GM20000 (cell line): ENCODE measurements around the gene NAV3.

ENCODE experiments used
- DNase-seq: peaks from one replicate; pipeline ENCODE4 v3.0.0; 2012; ENCODE audit warnings: low spot score
- TF ChIP-seq, protein P1 (sequence below): IDR thresholded peaks from 2 replicates; pipeline ENCODE4 v1.5.1; 2012; ENCODE audit warnings: mild to moderate bottlenecking, control low read depth; ENCODE audit errors: extremely low read depth, missing control alignments

Gene NAV3

DNA sequence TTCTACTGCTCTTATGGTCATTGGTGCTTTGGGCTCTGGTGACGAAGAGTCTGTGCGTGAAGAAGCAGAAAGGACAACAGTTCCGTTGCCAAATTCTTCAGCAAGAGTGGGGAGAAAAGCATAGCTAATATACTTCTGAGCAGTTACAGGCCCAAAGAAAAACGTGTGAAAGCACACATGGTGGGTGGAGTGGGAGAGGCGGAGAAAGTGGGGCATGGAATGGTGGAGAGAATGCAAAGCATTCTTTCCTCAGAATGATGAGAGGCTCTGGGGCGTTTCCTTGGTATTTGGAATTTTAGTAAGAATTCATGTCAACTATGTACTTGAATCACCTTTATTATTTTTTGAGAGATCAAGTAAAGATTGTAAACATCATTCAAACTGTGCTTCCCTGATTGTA is 396.1 kb downstream of the NAV3 start:
- no peak for DNase-seq
- TF ChIP-seq, protein P1, sequence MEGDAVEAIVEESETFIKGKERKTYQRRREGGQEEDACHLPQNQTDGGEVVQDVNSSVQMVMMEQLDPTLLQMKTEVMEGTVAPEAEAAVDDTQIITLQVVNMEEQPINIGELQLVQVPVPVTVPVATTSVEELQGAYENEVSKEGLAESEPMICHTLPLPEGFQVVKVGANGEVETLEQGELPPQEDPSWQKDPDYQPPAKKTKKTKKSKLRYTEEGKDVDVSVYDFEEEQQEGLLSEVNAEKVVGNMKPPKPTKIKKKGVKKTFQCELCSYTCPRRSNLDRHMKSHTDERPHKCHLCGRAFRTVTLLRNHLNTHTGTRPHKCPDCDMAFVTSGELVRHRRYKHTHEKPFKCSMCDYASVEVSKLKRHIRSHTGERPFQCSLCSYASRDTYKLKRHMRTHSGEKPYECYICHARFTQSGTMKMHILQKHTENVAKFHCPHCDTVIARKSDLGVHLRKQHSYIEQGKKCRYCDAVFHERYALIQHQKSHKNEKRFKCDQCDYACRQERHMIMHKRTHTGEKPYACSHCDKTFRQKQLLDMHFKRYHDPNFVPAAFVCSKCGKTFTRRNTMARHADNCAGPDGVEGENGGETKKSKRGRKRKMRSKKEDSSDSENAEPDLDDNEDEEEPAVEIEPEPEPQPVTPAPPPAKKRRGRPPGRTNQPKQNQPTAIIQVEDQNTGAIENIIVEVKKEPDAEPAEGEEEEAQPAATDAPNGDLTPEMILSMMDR, result no peak

DNA sequence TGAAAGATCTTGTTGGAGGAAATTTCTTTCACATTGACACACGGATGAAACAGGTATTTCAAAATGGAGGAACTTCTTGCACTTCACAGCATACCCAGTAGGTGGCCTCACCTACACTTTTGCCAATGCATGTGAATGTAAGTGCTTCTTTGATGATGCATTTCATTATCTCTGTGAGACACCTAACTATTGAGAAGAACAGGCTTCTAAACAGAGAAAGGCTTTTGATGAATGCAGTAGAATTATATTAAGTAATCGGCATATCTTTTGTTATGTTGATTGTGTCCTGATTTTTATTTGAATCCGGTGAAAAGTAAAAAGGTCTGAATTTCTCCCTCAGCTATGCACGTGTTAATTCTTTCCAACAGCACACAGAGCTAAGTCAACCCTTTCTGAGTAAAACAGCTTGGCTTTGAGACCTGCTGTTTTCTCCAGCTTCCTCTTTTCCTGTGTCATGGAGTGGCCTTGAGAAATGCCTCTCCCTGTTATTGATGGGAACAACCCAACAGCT is 399.0 kb downstream of the NAV3 start:
- peak; percentile 44 for DNase-seq
- TF ChIP-seq, protein P1, result peak; percentile 23

DNA sequence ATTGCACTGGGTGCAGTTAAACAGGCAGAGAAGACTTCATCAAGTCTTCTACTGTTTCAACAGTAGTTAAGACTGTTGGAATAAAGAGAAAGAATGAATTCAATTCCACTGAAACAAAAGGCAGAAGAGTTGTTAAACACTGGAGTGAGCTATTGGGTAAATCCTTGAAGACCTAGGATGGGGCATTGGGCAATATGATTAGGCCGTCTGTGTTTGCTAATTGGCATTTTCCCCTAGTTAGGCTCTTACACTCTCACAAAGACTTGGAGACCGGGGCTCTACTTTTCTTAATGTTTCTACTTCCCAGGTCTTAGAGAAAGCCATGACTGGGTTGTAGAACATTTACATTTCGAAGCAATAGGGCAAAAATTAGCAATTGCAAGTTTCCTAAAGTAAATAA is 402.1 kb downstream of the NAV3 start:
- TF ChIP-seq, protein P1, result no peak
- no peak for DNase-seq

DNA sequence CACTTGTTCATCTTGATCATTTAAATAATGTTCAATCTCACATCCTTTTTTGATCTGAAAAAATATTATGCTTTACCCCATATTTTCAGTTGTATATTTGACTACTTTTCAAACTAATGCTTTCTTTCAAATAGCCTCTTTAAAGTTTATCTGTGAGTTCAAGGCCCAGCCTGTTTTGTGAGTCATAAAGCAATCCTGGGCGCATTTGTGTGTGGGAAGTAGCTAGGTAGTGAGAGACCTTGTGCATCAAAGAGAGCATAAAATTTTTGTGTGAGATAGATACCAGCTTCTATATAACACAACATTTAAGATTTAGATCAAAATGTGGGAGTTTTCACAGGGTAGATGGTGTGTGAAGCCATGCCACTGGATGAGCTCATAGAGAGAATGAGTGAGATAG is 405.6 kb downstream of the NAV3 start:
- TF ChIP-seq, protein P1, result no peak
- no peak for DNase-seq

DNA sequence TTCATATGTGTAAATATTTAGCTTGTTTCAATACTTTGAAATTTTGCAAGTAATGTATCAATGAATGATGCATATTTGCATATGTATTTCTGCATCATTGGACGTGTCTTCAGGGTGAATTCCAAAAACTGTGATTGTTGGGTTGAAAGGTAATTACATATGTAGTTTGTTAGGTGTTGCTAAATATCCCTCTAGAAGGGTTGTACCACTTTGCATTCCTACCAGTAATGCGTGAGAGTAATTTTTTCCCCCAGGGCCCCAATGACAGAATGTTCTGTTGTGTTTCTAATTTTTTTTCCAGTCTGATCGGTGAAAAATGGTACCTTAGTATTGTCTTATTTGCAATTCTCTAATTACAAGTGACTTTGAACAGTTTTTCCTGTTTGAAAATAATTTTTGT is 408.9 kb downstream of the NAV3 start:
- TF ChIP-seq, protein P1, result no peak
- DNase-seq, result no peak

DNA sequence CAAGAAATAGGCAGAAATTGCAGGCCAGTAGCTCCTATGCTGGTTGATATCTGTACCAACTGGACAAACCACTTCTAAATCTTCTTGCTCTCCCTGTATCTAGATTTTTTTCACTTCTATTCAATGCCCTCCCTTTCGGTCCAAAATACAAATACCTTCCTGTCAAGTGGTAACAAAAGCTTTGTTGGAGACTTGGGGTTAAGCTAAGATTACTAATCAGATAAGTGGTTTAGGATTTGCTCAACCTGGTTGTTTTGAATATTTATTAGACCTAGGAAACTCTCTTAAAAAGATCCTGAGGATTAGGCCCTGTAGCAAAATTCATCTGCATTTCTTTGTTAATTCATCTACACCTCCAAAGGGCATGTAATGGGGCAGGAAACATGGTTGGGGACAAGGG is 410.1 kb downstream of the NAV3 start:
- no peak for DNase-seq
- TF ChIP-seq, protein P1, result no peak

DNA sequence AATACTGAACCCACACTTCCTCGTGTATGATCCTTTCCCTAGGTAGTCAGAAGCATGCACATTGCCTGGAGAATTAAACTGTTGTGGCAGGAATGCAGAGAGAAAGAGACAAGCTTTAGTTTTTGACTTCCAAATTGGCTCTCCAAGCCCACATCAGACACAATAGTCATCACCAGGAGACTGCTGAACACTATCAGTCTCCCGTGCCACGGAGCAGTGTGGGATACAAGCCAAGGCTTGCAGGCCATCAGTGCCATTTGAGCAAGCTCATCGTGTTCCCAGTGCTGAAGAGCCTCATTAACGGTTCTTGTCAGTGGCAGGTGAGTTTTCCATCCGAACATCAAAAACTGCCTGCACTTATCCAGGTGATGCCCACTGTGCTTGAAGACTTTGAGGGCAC is 410.8 kb downstream of the NAV3 start:
- TF ChIP-seq, protein P1, result no peak

More for the DNA sequence above, 410.8 kb downstream of the NAV3 start:
- DNase-seq, result no peak
